Measurements from ENCODE around the gene PLK3.
"Not testable (repeated sequence)": the region's sequence is repeated elsewhere in the genome, so short reads cannot be mapped to it uniquely, and the experiment has no call there.

PLK3 gene

GRCh38 chr1:44835738-44836675, 35.8 kb downstream of the PLK3 start:
- H3K9me3 ChIP-seq (ENCODE audit: insufficient read depth, low read depth, low read length) = no peaks in the 10 kb centered on the region
- H3K36me3 ChIP-seq (ENCODE audit: insufficient read depth, low read length) = no peaks in the 10 kb centered on the region
- 74% methylated on average over 23 of the region's 23 CpGs for WGBS
- no peak overlapping the region for H3K4me3 ChIP-seq (ENCODE audit: low read length)
- no peaks in the 10 kb centered on the region; the same call in 1 of the 2 replicates for H3K27me3 ChIP-seq (ENCODE audit: insufficient read depth, low read length)
- peaks cover 11% of the 10 kb centered on the region; the same call in 1 of the 2 replicates for H3K4me1 ChIP-seq (ENCODE audit: insufficient read depth, low read length)
- H3K27ac ChIP-seq (ENCODE audit: low read depth, low read length) = no peak overlapping the region
- H3K9ac ChIP-seq (ENCODE audit: low read depth, low read length) = no peak overlapping the region

GRCh38 chr1:44838294-44838693, 38.1 kb downstream of the PLK3 start:
- not testable (repeated sequence) for H3K4me1 ChIP-seq (ENCODE audit: insufficient read depth, low read length)
- WGBS = 95% methylated on average over 11 of the region's 11 CpGs

GRCh38 chr1:44839576-44839975, 39.4 kb downstream of the PLK3 start:
- no peak overlapping the region for H3K27ac ChIP-seq (ENCODE audit: low read depth, low read length)
- no peaks in the 10 kb centered on the region for H3K9me3 ChIP-seq (ENCODE audit: insufficient read depth, low read depth, low read length)
- no peak overlapping the region for H3K4me3 ChIP-seq (ENCODE audit: low read length)
- no peaks in the 10 kb centered on the region for H3K36me3 ChIP-seq (ENCODE audit: insufficient read depth, low read length)
- H3K27me3 ChIP-seq (ENCODE audit: insufficient read depth, low read length) = peaks cover 19% of the 10 kb centered on the region
- WGBS = 82% methylated on average over 4 of the region's 4 CpGs
- H3K9ac ChIP-seq (ENCODE audit: low read depth, low read length) = no peak overlapping the region
- H3K4me1 ChIP-seq (ENCODE audit: insufficient read depth, low read length) = no peaks in the 10 kb centered on the region

More at GRCh38 chr1:44838294-44838693, 38.1 kb downstream of the PLK3 start:
- not testable (repeated sequence) for H3K9me3 ChIP-seq (ENCODE audit: insufficient read depth, low read depth, low read length); H3K4me3 ChIP-seq (ENCODE audit: low read length); H3K36me3 ChIP-seq (ENCODE audit: insufficient read depth, low read length); H3K9ac ChIP-seq (ENCODE audit: low read depth, low read length); H3K27ac ChIP-seq (ENCODE audit: low read depth, low read length)
- peaks cover 19% of the 10 kb centered on the region for H3K27me3 ChIP-seq (ENCODE audit: insufficient read depth, low read length)

DNA sequence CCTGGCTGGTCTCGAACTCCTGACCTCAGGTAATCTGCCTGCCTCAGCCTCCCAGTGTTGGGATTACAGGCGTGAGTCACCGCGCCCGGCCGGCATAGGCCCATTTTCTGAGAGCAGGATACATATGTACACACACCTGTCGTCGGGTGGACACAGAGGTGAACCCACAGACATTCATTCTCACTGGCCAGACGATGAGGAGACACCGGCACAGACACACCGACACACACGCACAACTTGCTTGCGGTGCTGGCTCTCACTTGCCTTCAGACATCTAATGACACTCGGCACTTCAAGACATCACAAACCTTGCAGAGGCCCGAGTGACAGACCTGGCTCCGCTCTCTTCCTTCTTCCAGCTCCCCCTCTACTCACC, 42.3 kb downstream of the PLK3 start:
- Histone ChIP-seq H3K9me3 (ENCODE audit: insufficient read depth, low read depth, low read length) (no peaks in the 10 kb centered on the region), H3K27me3 (ENCODE audit: insufficient read depth, low read length) (peaks cover 19% of the 10 kb centered on the region), H3K9ac (ENCODE audit: low read depth, low read length) (peak overlapping the region; percentile 54; the same call in 1 of the 2 replicates), H3K4me3 (ENCODE audit: low read length) (peak overlapping the region; percentile 69), H3K36me3 (ENCODE audit: insufficient read depth, low read length) (no peaks in the 10 kb centered on the region), H3K4me1 (ENCODE audit: insufficient read depth, low read length) (no peaks in the 10 kb centered on the region), H3K27ac (ENCODE audit: low read depth, low read length) (no peak overlapping the region)
- WGBS = 54% methylated on average over 16 of the region's 16 CpGs

GRCh38 chr1:44842862-44843655, 42.9 kb downstream of the PLK3 start, which contains the start of gene PTCH2:
Gene PTCH2 (minus strand): TSS chr1:44843253. CDS start chr1:44842932, 321 bp downstream.
- peaks cover 19% of the 10 kb centered on the region for H3K27me3 ChIP-seq (ENCODE audit: insufficient read depth, low read length)
- peak within 1 kb of the TSS; percentile 54; the same call in 1 of the 2 replicates for H3K9ac ChIP-seq (ENCODE audit: low read depth, low read length)
- 1% methylated on average over 72 of the region's 72 CpGs for WGBS
- peak within 1 kb of the TSS; percentile 69 for H3K4me3 ChIP-seq (ENCODE audit: low read length)
- H3K4me1 ChIP-seq (ENCODE audit: insufficient read depth, low read length) = no peaks in the 10 kb centered on the region
- H3K9me3 ChIP-seq (ENCODE audit: insufficient read depth, low read depth, low read length) = no peaks in the 10 kb centered on the region
- H3K36me3 ChIP-seq (ENCODE audit: insufficient read depth, low read length) = no peaks in the 10 kb centered on the region
- no peak within 1 kb of the TSS for H3K27ac ChIP-seq (ENCODE audit: low read depth, low read length)

- Histone ChIP-seq H3K4me1 (ENCODE audit: insufficient read depth, low read length) (no peaks in the 10 kb centered on the region), H3K9ac (ENCODE audit: low read depth, low read length) (no peak overlapping the region), H3K4me3 (ENCODE audit: low read length) (no peak overlapping the region), H3K9me3 (ENCODE audit: insufficient read depth, low read depth, low read length) (no peaks in the 10 kb centered on the region), H3K27ac (ENCODE audit: low read depth, low read length) (no peak overlapping the region), H3K36me3 (ENCODE audit: insufficient read depth, low read length) (no peaks in the 10 kb centered on the region), H3K27me3 (ENCODE audit: insufficient read depth, low read length) (peaks cover 10% of the 10 kb centered on the region)
- 82% methylated on average over 1 of the region's 1 CpG for WGBS
These were observed 46.8 kb downstream of the PLK3 start for GRCh38 chr1:44846985-44847384.

DNA sequence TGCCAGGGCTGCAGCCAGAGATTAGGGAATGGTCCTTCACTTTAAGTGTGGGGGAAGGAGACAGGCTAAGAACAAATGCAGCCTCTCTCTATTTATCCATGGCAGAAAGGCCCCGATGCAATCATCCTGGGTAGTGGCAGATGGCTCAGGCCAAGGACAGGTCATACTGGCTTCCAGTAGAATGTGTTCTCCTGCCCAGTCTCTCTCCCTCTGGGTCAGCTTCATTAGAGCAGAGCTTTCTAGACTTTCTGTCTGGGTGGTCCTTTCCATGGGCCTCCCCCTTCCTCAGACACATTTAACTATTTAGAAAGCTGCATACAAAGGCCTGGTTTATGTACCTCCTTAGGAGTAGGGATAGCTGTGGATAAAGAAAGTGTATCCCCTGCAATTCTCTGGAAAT, 47.7 kb downstream of the PLK3 start:
- Histone ChIP-seq H3K36me3 (ENCODE audit: insufficient read depth, low read length) (no peaks in the 10 kb centered on the region), H3K4me3 (ENCODE audit: low read length) (no peak overlapping the region), H3K9me3 (ENCODE audit: insufficient read depth, low read depth, low read length) (no peaks in the 10 kb centered on the region), H3K27ac (ENCODE audit: low read depth, low read length) (no peak overlapping the region), H3K4me1 (ENCODE audit: insufficient read depth, low read length) (no peaks in the 10 kb centered on the region), H3K27me3 (ENCODE audit: insufficient read depth, low read length) (peaks cover 2% of the 10 kb centered on the region), H3K9ac (ENCODE audit: low read depth, low read length) (no peak overlapping the region)
- WGBS = 92% methylated on average over 1 of the region's 1 CpG

DNA sequence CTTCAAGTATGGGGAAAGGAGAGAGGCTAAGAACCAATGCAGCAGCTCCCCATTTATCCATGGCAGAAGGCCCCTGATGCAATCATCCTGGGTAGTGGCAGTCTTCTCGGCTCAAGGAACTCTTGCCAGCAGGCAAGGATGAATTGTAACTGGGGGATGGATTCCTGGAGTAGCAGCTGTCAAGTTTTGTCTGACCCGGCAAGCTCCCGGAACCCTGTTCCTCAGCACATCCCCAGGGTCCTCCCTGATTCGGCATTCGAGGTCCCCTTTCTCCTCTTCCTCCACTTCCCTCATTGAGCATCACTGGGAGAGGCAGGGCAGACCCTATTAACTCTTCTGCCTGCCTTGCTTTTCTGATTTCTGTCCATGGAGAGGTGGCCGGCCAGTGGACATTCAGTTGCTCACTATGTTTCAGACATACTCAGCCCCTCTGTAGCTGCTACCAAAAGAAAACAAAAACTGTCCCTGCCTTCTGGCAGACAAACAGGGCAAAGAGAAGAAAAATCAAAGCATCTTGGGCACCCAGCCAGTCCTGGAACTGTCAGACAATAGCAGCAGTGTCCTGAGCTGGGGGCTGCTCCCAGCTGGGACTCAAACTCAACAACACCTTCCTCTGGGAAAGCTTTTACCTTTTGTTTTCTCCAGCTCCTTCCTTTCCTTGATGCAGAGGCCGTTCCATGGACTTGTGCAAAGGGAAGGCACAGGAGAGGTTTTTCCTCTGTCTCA, 48.4 kb downstream of the PLK3 start:
- H3K9ac ChIP-seq (ENCODE audit: low read depth, low read length) = no peak overlapping the region
- WGBS = 91% methylated on average over 7 of the region's 7 CpGs
- H3K36me3 ChIP-seq (ENCODE audit: insufficient read depth, low read length) = no peaks in the 10 kb centered on the region
- H3K4me3 ChIP-seq (ENCODE audit: low read length) = no peak overlapping the region
- no peaks in the 10 kb centered on the region for H3K4me1 ChIP-seq (ENCODE audit: insufficient read depth, low read length)
- H3K27me3 ChIP-seq (ENCODE audit: insufficient read depth, low read length) = no peaks in the 10 kb centered on the region
- no peak overlapping the region for H3K27ac ChIP-seq (ENCODE audit: low read depth, low read length)
- H3K9me3 ChIP-seq (ENCODE audit: insufficient read depth, low read depth, low read length) = no peaks in the 10 kb centered on the region

- H3K9me3 ChIP-seq (ENCODE audit: insufficient read depth, low read depth, low read length) = no peaks in the 10 kb centered on the region
- WGBS = 64% methylated on average over 2 of the region's 2 CpGs
- H3K9ac ChIP-seq (ENCODE audit: low read depth, low read length) = no peak overlapping the region
- no peak overlapping the region for H3K27ac ChIP-seq (ENCODE audit: low read depth, low read length)
- no peak overlapping the region for H3K4me3 ChIP-seq (ENCODE audit: low read length)
- H3K4me1 ChIP-seq (ENCODE audit: insufficient read depth, low read length) = no peaks in the 10 kb centered on the region
- no peaks in the 10 kb centered on the region for H3K36me3 ChIP-seq (ENCODE audit: insufficient read depth, low read length)
- no peaks in the 10 kb centered on the region for H3K27me3 ChIP-seq (ENCODE audit: insufficient read depth, low read length)
These were observed 49.5 kb downstream of the PLK3 start for GRCh38 chr1:44849575-44850132.

DNA sequence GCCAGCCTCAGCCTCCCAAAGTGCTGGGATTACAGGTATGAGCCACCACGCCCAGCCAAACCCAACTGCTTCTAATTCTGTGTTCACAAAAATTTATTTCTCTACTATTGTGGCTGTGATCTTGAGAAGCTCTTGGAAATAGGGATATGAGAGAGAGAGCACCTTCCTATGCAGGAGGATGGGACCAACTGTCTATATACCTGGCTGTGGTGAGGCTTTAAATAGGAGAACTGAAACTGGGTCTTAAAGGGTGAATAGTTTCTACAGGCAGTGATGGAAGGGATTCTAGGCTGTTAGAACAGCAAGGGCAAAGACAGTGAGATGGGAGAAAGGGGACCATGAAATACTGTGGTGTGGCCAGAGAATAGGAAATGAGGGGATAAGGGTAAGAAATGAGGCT, 51.1 kb downstream of the PLK3 start:
- WGBS = 100% methylated on average over 1 of the region's 1 CpG
- Histone ChIP-seq H3K27ac (ENCODE audit: low read depth, low read length) (no peak overlapping the region), H3K4me3 (ENCODE audit: low read length) (no peak overlapping the region), H3K9me3 (ENCODE audit: insufficient read depth, low read depth, low read length) (no peaks in the 10 kb centered on the region), H3K4me1 (ENCODE audit: insufficient read depth, low read length) (no peaks in the 10 kb centered on the region), H3K9ac (ENCODE audit: low read depth, low read length) (no peak overlapping the region), H3K36me3 (ENCODE audit: insufficient read depth, low read length) (0 out of 2 replicates have a peak, but pooled peaks cover 2% of the 10 kb centered on the region), H3K27me3 (ENCODE audit: insufficient read depth, low read length) (no peaks in the 10 kb centered on the region)

All from HUES64 (cell line).